HG03139 (cell line): Measurements from ENCODE around the gene FIGNL1.
A peak's percentile ranks its signal among the peaks of the same experiment; 100 is the strongest.

Experiments
- ATAC-seq: cut with Tn5 transposase; IDR thresholded peaks from one replicate; pipeline ENCODE4 v1.9.1; 2021; ENCODE audit not compliant: unreplicated experiment

The FIGNL1 gene

GRCh38 chr7:50428911-50429310 is 21.2 kb downstream of the FIGNL1 start:
- ATAC-seq: no peak

GRCh38 chr7:50427518-50427917 is 22.6 kb downstream of the FIGNL1 start:
- no peak for ATAC-seq

GRCh38 chr7:50426280-50427045 is 23.7 kb downstream of the FIGNL1 start:
- ATAC-seq: no peak

- no peak for ATAC-seq
Measured at GRCh38 chr7:50425318-50425717, 24.8 kb downstream of the FIGNL1 start.

- ATAC-seq: no peak
Measured at GRCh38 chr7:50423860-50424259, 26.3 kb downstream of the FIGNL1 start.

GRCh38 chr7:50422858-50423257 is 27.3 kb downstream of the FIGNL1 start:
- no peak for ATAC-seq

GRCh38 chr7:50421043-50421442 is 29.1 kb downstream of the FIGNL1 start:
- ATAC-seq: no peak

GRCh38 chr7:50418526-50419290 is 31.4 kb downstream of the FIGNL1 start:
- ATAC-seq: no peak

GRCh38 chr7:50418086-50418515 is 32.0 kb downstream of the FIGNL1 start:
- peak; percentile 84 for ATAC-seq

- peak; percentile 79 for ATAC-seq
Measured at GRCh38 chr7:50416527-50417182, 33.5 kb downstream of the FIGNL1 start.

- no peak for ATAC-seq
Measured at GRCh38 chr7:50415844-50416364, 34.2 kb downstream of the FIGNL1 start.

- ATAC-seq: no peak
Measured at GRCh38 chr7:50413561-50413960, 36.6 kb downstream of the FIGNL1 start.

GRCh38 chr7:50412973-50413372 is 37.2 kb downstream of the FIGNL1 start:
- ATAC-seq: no peak

GRCh38 chr7:50411332-50411731 is 38.8 kb downstream of the FIGNL1 start:
- ATAC-seq: no peak

GRCh38 chr7:50409856-50410745 is 40.0 kb downstream of the FIGNL1 start:
- peak; percentile 48 for ATAC-seq

GRCh38 chr7:50406935-50407334 is 43.2 kb downstream of the FIGNL1 start:
- no peak for ATAC-seq

GRCh38 chr7:50405221-50405620 is 44.9 kb downstream of the FIGNL1 start:
- ATAC-seq: no peak

- ATAC-seq: no peak
Measured at GRCh38 chr7:50404392-50404791, 45.8 kb downstream of the FIGNL1 start.

- no peak for ATAC-seq
Measured at GRCh38 chr7:50400114-50400513, 50.0 kb downstream of the FIGNL1 start.

GRCh38 chr7:50399635-50400034 is 50.5 kb downstream of the FIGNL1 start:
- ATAC-seq: no peak

GRCh38 chr7:50399206-50399605 is 50.9 kb downstream of the FIGNL1 start:
- no peak for ATAC-seq
